CD4-positive, alpha-beta T cell treated with Interleukin-2 at 100 ng/mL for 4 hours (primary cell): ENCODE measurements around the gene CBARP.

Source experiments
- DNase-seq: peaks from one replicate; pipeline ENCODE4 v3.0.0-alpha.2; 2020; ENCODE audit warnings: low spot score

Gene CBARP

GRCh38 chr19:1265615-1266128, 27.9 kb upstream of the CBARP start:
- DNase-seq = peak; percentile 50

GRCh38 chr19:1264801-1265614, 27.2 kb upstream of the CBARP start:
- DNase-seq = no peak

GRCh38 chr19:1263188-1263587, 25.4 kb upstream of the CBARP start:
- no peak for DNase-seq

GRCh38 chr19:1262623-1263123, 24.9 kb upstream of the CBARP start:
- no peak for DNase-seq

- DNase-seq = peak; percentile 35
Measured at GRCh38 chr19:1261798-1262622, 24.2 kb upstream of the CBARP start.

- no peak for DNase-seq
Measured at GRCh38 chr19:1261538-1261797, 23.7 kb upstream of the CBARP start.

- DNase-seq = peak; percentile 98
Measured at GRCh38 chr19:1260749-1261537, 23.1 kb upstream of the CBARP start.

- DNase-seq = peak; percentile 58
Measured at GRCh38 chr19:1259876-1260748, 22.3 kb upstream of the CBARP start.

- peak; percentile 68 for DNase-seq
Measured at GRCh38 chr19:1259206-1259875, 21.5 kb upstream of the CBARP start.

GRCh38 chr19:1258707-1259205, 21.0 kb upstream of the CBARP start:
- no peak for DNase-seq

GRCh38 chr19:1258163-1258492, 20.3 kb upstream of the CBARP start:
- no peak for DNase-seq

- DNase-seq = no peak
Measured at GRCh38 chr19:1257475-1258162, 19.8 kb upstream of the CBARP start.

- DNase-seq = no peak
Measured at GRCh38 chr19:1256646-1257474, 19.1 kb upstream of the CBARP start.

- no peak for DNase-seq
Measured at GRCh38 chr19:1255186-1256161, 17.7 kb upstream of the CBARP start.

GRCh38 chr19:1254530-1255185, 16.9 kb upstream of the CBARP start:
- no peak for DNase-seq

GRCh38 chr19:1254081-1254527, 16.3 kb upstream of the CBARP start:
- DNase-seq = no peak

GRCh38 chr19:1253514-1254080, 15.8 kb upstream of the CBARP start:
- no peak for DNase-seq
